ENCODE results near the gene PRKACB.
A peak's percentile ranks its signal among the peaks of the same experiment; 100 is the strongest.

Gene PRKACB

GRCh38 chr1:84152649-84153056 is 8.6 kb downstream of the PRKACB start:
- no peak for DNase-seq (ENCODE audit: low read depth)
- no peak for TF ChIP-seq CTCF (conservative IDR thresholded peaks at IDR 0.05; ENCODE audit: control insufficient read depth, insufficient read depth, low read depth, low read length)
- no peak overlapping the region for H3K4me3 ChIP-seq (ENCODE audit: control insufficient read depth, low read depth, low read length)

- TF ChIP-seq CTCF (conservative IDR thresholded peaks at IDR 0.05; ENCODE audit: control insufficient read depth, insufficient read depth, low read depth, low read length): no peak
- H3K4me3 ChIP-seq (ENCODE audit: control insufficient read depth, low read depth, low read length): no peak overlapping the region
- no peak for DNase-seq (ENCODE audit: low read depth)
Observed at GRCh38 chr1:84155517-84155916, 11.4 kb downstream of the PRKACB start.

GRCh38 chr1:84156210-84156621 is 12.1 kb downstream of the PRKACB start:
- no peak overlapping the region for H3K4me3 ChIP-seq (ENCODE audit: control insufficient read depth, low read depth, low read length)
- no peak for TF ChIP-seq CTCF (conservative IDR thresholded peaks at IDR 0.05; ENCODE audit: control insufficient read depth, insufficient read depth, low read depth, low read length)
- DNase-seq (ENCODE audit: low read depth): peak; percentile 90

GRCh38 chr1:84159533-84160240 is 15.6 kb downstream of the PRKACB start:
- DNase-seq (ENCODE audit: low read depth): no peak
- no peak overlapping the region for H3K4me3 ChIP-seq (ENCODE audit: control insufficient read depth, low read depth, low read length)
- TF ChIP-seq CTCF (conservative IDR thresholded peaks at IDR 0.05; ENCODE audit: control insufficient read depth, insufficient read depth, low read depth, low read length): no peak

GRCh38 chr1:84162295-84162694 is 18.2 kb downstream of the PRKACB start:
- DNase-seq (ENCODE audit: low read depth): no peak
- no peak overlapping the region for H3K4me3 ChIP-seq (ENCODE audit: control insufficient read depth, low read depth, low read length)
- no peak for TF ChIP-seq CTCF (conservative IDR thresholded peaks at IDR 0.05; ENCODE audit: control insufficient read depth, insufficient read depth, low read depth, low read length)

- TF ChIP-seq CTCF (conservative IDR thresholded peaks at IDR 0.05; ENCODE audit: control insufficient read depth, insufficient read depth, low read depth, low read length): no peak
- no peak overlapping the region for H3K4me3 ChIP-seq (ENCODE audit: control insufficient read depth, low read depth, low read length)
- DNase-seq (ENCODE audit: low read depth): peak; percentile 24
Observed at GRCh38 chr1:84163123-84163931, 19.3 kb downstream of the PRKACB start.
